Measurements from ENCODE around the gene LYSMD2.
"Not testable (repeated sequence)": the region's sequence is repeated elsewhere in the genome, so short reads cannot be mapped to it uniquely, and the experiment has no call there.

LYSMD2 gene, protein sequence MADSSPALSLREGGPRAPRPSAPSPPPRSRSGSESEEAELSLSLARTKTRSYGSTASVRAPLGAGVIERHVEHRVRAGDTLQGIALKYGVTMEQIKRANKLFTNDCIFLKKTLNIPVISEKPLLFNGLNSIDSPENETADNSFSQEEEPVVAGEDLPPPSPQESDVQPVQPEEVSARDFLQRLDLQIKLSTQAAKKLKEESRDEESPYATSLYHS

DNA sequence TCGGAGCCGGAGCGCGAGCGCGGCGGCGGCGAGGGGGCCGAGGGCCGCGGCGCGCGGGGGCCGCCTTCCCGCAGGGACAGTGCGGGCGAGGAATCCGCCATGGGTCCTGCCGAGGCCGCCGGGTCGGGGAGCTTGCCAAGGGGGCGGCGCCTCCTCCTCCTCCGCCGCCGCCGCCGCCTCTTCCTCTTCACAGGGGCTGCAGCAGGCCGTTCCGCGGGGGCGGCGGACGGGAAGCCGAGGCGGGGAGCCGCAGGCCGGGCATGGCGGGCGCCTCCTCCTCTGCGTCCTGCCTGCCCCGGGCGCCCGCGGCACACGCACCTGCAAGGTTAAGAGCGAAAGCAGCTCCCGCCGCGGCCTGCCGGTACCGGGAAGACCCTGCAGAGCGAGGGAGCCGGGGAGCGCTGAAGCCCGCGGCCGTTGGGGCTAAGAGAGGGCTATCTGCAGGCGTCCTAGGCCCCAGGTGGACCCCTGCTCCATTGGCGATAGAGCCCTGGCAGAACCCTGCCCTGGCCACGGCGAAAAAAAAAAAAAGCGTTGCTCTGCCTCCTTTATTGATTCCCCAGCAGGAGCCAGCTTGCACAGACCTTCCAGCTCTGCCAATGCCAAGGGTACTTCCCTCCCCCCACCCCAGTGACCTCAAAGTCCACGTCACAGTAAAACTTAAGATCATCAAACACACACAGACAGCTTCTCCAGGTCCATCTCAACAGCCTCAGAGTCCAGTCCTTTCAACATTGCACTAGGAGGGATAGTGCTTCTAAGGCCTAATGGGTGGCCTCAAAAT, at the start of gene LYSMD2:
LYSMD2 (minus strand) TSS at position 134 of the 784 bp plus-strand sequence; CDS start at position 101, 33 bp downstream.
- H3K4me3 ChIP-seq (ENCODE audit: low read length) = peak within 1 kb of the TSS; percentile 49
- TF ChIP-seq, protein P1, sequence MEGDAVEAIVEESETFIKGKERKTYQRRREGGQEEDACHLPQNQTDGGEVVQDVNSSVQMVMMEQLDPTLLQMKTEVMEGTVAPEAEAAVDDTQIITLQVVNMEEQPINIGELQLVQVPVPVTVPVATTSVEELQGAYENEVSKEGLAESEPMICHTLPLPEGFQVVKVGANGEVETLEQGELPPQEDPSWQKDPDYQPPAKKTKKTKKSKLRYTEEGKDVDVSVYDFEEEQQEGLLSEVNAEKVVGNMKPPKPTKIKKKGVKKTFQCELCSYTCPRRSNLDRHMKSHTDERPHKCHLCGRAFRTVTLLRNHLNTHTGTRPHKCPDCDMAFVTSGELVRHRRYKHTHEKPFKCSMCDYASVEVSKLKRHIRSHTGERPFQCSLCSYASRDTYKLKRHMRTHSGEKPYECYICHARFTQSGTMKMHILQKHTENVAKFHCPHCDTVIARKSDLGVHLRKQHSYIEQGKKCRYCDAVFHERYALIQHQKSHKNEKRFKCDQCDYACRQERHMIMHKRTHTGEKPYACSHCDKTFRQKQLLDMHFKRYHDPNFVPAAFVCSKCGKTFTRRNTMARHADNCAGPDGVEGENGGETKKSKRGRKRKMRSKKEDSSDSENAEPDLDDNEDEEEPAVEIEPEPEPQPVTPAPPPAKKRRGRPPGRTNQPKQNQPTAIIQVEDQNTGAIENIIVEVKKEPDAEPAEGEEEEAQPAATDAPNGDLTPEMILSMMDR (IDR thresholded peaks at IDR 0.05; ENCODE audit: insufficient read depth, low read depth, low read length, missing control alignments) = no peak
- DNase-seq (ENCODE audit: low read depth) = peak; percentile 51

DNA sequence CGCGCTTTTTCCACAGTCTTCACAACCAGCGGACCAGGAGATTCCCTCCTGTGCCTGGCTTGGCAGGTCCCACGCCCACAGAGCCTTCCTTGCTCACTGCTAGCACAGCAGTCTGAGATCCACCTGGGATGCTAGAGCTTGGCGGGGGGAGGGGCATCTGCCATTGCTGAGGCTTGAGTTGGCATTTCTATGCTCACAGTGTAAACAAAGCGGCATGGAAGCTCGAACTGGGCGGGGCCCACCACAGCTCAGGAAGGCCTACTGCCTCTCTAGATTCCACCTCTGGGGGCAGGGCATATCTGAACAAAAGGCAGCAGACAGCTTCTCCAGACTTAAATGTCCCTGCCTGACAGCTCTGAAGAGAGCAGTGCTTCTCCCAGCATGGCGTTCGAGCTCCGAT, 49.7 kb upstream of the LYSMD2 start:
- DNase-seq (ENCODE audit: low read depth) = peak; percentile 80
- not testable (repeated sequence) for H3K4me3 ChIP-seq (ENCODE audit: low read length)

DNA sequence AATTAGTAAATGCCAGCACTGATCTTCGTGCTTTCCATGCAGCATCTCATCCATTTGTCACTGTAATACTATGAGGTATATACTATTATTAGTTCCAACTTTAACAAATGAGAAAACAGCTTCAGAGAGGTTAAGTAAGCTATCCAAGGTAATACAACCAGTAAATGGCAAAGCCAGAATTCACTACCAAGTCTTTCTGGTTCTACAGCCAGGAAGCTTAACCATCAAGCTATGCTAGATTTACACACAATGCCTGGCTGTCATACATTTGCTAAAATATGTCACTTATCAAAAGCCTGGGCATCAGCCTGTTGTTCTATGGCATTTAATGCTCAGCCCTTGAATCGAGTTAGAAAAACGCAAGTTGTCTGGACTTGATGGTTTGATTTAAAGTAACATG, 46.5 kb upstream of the LYSMD2 start:
- no peak for DNase-seq (ENCODE audit: low read depth)
- TF ChIP-seq, protein P1 (IDR thresholded peaks at IDR 0.05; ENCODE audit: insufficient read depth, low read depth, low read length, missing control alignments) = no peak
- no peak overlapping the region for H3K4me3 ChIP-seq (ENCODE audit: low read length)

- peak; percentile 44 for DNase-seq (ENCODE audit: low read depth)
- no peak overlapping the region for H3K4me3 ChIP-seq (ENCODE audit: low read length)
- TF ChIP-seq, protein P1 (IDR thresholded peaks at IDR 0.05; ENCODE audit: insufficient read depth, low read depth, low read length, missing control alignments) = peak; percentile 54
Observed at GRCh38 chr15:51782357-51782896, 45.0 kb upstream of the LYSMD2 start.

- H3K4me3 ChIP-seq (ENCODE audit: low read length) = no peak overlapping the region
- peak; percentile 19 for DNase-seq (ENCODE audit: low read depth)
- TF ChIP-seq, protein P1 (IDR thresholded peaks at IDR 0.05; ENCODE audit: insufficient read depth, low read depth, low read length, missing control alignments) = no peak
Observed at GRCh38 chr15:51781506-51781905, 44.1 kb upstream of the LYSMD2 start.

GRCh38 chr15:51780636-51781035, 43.2 kb upstream of the LYSMD2 start:
- TF ChIP-seq, protein P1 (IDR thresholded peaks at IDR 0.05; ENCODE audit: insufficient read depth, low read depth, low read length, missing control alignments) = no peak
- peak; percentile 73 for DNase-seq (ENCODE audit: low read depth)
- H3K4me3 ChIP-seq (ENCODE audit: low read length) = no peak overlapping the region

DNA sequence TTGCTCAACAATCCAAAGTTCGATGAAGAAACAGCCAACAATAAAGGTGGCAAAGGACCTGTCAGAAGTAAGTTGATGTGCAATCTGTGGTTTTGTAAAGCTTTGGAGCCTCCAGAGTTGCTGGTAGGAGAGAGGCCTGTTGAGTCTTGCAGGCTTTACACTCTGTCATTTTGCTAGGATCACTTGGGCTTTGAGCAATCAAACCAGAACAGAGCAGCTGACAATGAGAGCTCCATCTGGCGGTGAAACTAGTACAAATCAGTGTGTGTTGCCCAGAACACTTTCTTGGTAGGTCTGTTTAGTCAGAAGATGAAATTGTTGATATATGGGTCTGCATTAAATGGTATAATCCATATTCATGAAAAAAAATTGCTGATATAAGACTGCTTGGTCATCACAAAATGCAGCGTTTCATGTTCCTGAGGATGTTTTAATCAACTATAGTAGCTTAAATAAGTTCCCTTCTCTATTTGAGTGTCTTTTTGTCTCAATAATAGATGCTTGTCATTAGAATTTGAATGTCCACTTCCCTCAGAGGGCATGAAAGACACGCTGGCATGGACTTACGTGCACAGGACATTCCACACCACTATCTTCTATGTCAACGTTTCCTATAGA, 39.6 kb upstream of the LYSMD2 start:
- TF ChIP-seq, protein P1 (IDR thresholded peaks at IDR 0.05; ENCODE audit: insufficient read depth, low read depth, low read length, missing control alignments) = peak; percentile 87
- no peak overlapping the region for H3K4me3 ChIP-seq (ENCODE audit: low read length)
- DNase-seq (ENCODE audit: low read depth) = peak; percentile 98
